Omental fat pad (tissue), 4 donors: ENCODE results near the gene VANGL2. TPM values are rescaled to one million over a fixed set of nuclear protein-coding genes. Genes with fewer than 3 reads are reported as not detected.

ENCODE experiments used
- ATAC-seq: fragments of 150-250 bp; one replicate; pipeline ENCODE4 v1.9.1; 2016; ENCODE audit warnings: mild to moderate bottlenecking, moderate library complexity; ENCODE audit not compliant: low FRiP score
- DNase-seq: peaks from one replicate; pipeline ENCODE4 v3.0.0-alpha.2; 2019; ENCODE audit warnings: low spot score
- total RNA-seq, 4 donors: library from RNA; depleted of rRNA; stranded (reverse); fragments of >200 nt; gene quantifications; one replicate each; pipeline ENCODE4 v1.1.0, GENCODE V29; 2016
- TF ChIP-seq, protein P1 (sequence below), 3 donors: fragments of 450-650 bp; IDR thresholded peaks; one replicate each; pipeline ENCODE4 v1.5.1; 2016 to 2017; ENCODE audit warnings: antibody characterized with exemption in 3 of 3, mild to moderate bottlenecking in 3 of 3, moderate library complexity in 2 of 3

Gene VANGL2
- total RNA-seq, 4 donors from 2014 or later, result 0.36 to 2.0 (median 1.0) TPM

DNA sequence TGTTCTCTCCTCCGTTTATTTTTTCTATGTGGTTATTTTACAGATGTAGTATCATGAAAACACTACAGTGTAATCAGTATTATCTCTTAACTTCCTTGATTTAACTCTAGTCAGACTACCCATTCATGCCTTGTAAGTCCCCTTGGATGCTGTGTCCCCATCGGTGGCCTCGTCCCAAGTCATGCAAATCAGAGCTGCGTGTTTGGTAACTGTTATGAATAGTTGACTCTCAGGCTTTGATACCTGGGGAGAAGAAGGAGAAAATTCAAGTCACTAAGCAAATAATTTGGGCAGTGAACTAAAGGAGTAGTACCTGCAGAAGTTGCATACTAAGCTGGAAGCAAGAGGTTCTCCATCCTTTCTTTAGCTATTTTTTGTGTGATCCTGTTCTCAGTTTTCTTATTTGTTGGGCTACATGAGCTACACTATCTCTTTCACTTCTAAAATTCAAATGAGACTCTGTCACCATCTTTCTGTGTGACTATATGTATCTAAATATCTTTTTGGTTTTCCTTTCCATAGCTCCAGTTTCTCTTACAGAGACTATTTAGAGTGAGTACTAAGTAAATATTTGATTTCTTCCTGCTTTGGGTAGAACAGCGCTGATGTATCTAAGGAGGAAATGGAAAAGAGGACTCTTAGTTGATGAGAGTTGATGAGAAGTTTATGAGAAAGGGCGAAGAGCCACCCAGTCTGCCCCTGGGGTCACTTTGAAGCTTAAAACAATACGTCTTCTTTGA is 50.9 kb downstream of the VANGL2 start:
- TF ChIP-seq, protein P1, sequence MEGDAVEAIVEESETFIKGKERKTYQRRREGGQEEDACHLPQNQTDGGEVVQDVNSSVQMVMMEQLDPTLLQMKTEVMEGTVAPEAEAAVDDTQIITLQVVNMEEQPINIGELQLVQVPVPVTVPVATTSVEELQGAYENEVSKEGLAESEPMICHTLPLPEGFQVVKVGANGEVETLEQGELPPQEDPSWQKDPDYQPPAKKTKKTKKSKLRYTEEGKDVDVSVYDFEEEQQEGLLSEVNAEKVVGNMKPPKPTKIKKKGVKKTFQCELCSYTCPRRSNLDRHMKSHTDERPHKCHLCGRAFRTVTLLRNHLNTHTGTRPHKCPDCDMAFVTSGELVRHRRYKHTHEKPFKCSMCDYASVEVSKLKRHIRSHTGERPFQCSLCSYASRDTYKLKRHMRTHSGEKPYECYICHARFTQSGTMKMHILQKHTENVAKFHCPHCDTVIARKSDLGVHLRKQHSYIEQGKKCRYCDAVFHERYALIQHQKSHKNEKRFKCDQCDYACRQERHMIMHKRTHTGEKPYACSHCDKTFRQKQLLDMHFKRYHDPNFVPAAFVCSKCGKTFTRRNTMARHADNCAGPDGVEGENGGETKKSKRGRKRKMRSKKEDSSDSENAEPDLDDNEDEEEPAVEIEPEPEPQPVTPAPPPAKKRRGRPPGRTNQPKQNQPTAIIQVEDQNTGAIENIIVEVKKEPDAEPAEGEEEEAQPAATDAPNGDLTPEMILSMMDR (IDR thresholded peaks at IDR 0.05), result no peak

GRCh38 chr1:160451859-160452232 is 51.5 kb downstream of the VANGL2 start:
- no peak for ATAC-seq
- TF ChIP-seq, protein P1 (IDR thresholded peaks at IDR 0.05), result no peak
- no peak for DNase-seq

More for the DNA sequence above, 50.9 kb downstream of the VANGL2 start:
- ATAC-seq, result no peak
- DNase-seq, result no peak

- ATAC-seq, result no peak
- TF ChIP-seq, protein P1 (IDR thresholded peaks at IDR 0.05), result no peak
Measured at GRCh38 chr1:160453443-160453842, 53.1 kb downstream of the VANGL2 start.

GRCh38 chr1:160454371-160455152 is 54.2 kb downstream of the VANGL2 start:
- ATAC-seq, result no peak
- DNase-seq, result no peak
- TF ChIP-seq, protein P1 (IDR thresholded peaks at IDR 0.05), result no peak

More at GRCh38 chr1:160453443-160453842, 53.1 kb downstream of the VANGL2 start:
- no peak for DNase-seq

DNA sequence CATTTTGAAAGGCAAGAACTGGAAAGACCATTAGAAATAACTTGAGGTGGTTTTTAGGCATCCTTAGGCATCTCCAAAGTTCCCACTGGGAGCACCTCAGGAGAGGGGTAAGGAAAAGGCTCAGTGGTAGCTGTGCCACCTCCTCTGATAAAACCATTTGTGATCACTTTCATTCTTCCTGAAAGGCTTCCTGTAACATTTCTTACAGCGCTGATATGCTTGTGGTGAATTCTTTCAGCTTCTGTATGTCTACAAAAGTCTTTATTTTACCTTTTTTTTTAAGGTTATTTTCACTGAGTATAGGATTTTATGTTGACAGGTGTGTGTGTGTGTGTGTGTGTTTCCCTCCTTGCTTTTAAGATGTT is 54.8 kb downstream of the VANGL2 start:
- TF ChIP-seq, protein P1 (IDR thresholded peaks at IDR 0.05), result no peak
- DNase-seq (no peak), ATAC-seq (no peak)

GRCh38 chr1:160459056-160459455 is 58.7 kb downstream of the VANGL2 start:
- DNase-seq, result no peak
- no peak for ATAC-seq
- TF ChIP-seq, protein P1 (IDR thresholded peaks at IDR 0.05), result no peak
